Transverse colon (tissue), 4 donors: ENCODE results near the gene ERGIC1. TPM values are rescaled to one million over a fixed set of nuclear protein-coding genes. Genes with fewer than 3 reads are reported as not detected.
A peak's percentile ranks its signal among the peaks of the same experiment; 100 is the strongest.
"Not testable (repeated sequence)": the region's sequence is repeated elsewhere in the genome, so short reads cannot be mapped to it uniquely, and the experiment has no call there.

Experiments used
- DNase-seq: peaks from one replicate; pipeline ENCODE4 v3.0.0-alpha.2; 2019
- H3K27ac ChIP-seq, 4 donors: fragments of 200-600 bp; sonication (generic); 2 replicates each; pipeline ENCODE4 v1.5.1; 2016 to 2018; ENCODE audit warnings: inconsistent platforms in 4 of 4
- H3K27me3 ChIP-seq: fragments of 200-600 bp; sonication (generic); 2 replicates; pipeline ENCODE4 v1.5.1; 2017; ENCODE audit warnings: inconsistent platforms
- H3K36me3 ChIP-seq, 4 donors: fragments of 200-600 bp; sonication (generic); 2 replicates each; pipeline ENCODE4 v1.5.1; 2017 to 2019; ENCODE audit warnings: inconsistent platforms in 4 of 4
- H3K4me1 ChIP-seq, 4 donors: fragments of 200-600 bp; sonication (generic); 2 replicates each; pipeline ENCODE4 v1.5.1; 2017 to 2020; ENCODE audit warnings: inconsistent platforms in 4 of 4
- H3K4me3 ChIP-seq, 4 donors: fragments of 200-600 bp; sonication (generic); 1 replicate in 1 of 4; 2 replicates in 3 of 4; pipeline versions ENCODE4 v1.5.1 to v1.6.1; 2017 to 2019; ENCODE audit warnings: inconsistent platforms in 4 of 4
- H3K9me3 ChIP-seq, 2 donors: fragments of 200-600 bp; sonication (generic); 2 replicates each; pipeline ENCODE4 v1.5.1; 2017 to 2019; ENCODE audit warnings: inconsistent platforms in 2 of 2
- EP300 ChIP-seq: sonication (generic); formaldehyde crosslinking; IDR thresholded peaks from one replicate; pipeline ENCODE4 v1.6.1; 2017; ENCODE audit warnings: antibody characterized with exemption, low read depth
- POLR2A ChIP-seq: fragments of 450-650 bp; IDR thresholded peaks from one replicate; pipeline ENCODE4 v1.6.1; 2016; ENCODE audit warnings: antibody characterized with exemption, mild to moderate bottlenecking, moderate library complexity
- POLR2AphosphoS5 ChIP-seq, 3 donors: sonication (generic); formaldehyde crosslinking; IDR thresholded peaks; one replicate each; pipeline ENCODE4 v1.6.1; 2016; ENCODE audit warnings: antibody characterized with exemption in 3 of 3
- WGBS, 2 donors: methylation state at CpG; one replicate each; pipeline ENCODE4 v1.1.5; 2018; ENCODE audit warnings: low coverage in 1 of 2; 5-methylcytosine and 5-hydroxymethylcytosine counted together
- in situ Hi-C, 4 donors: fragments of 200-750 bp; cut with MboI; loops; one replicate each; pipeline versions ENCODE4 v1.15.0 to v1.15.1; 2017; ENCODE audit warnings: low sequenced_read_pairs in 3 of 4, low pct_ligation_motif_present in 1 of 4, low pct_unique_long_range_greater_than_20kb in 1 of 4
- intact Hi-C: fragments of 100-400 bp; cut with DNase I; formaldehyde crosslinking; loops from one replicate; pipeline ENCODE4 v1.15.1; 2023; ENCODE audit warnings: low total_unique reads
- total RNA-seq, 4 donors: library from RNA; depleted of rRNA; stranded (reverse); fragments of >200 nt; gene quantifications; one replicate each; pipeline ENCODE4 v1.1.0, GENCODE V29; 2016
- TF ChIP-seq, protein P1 (sequence below), 5 experiments: fragments of 200-600 bp in 3 of 5; fragments of 450-650 bp in 2 of 5; sonication (generic) in 3 of 5; IDR thresholded peaks; 1 replicate in 2 of 5; 2 replicates in 3 of 5; pipeline ENCODE4 v1.5.1; 2016 to 2017; ENCODE audit warnings: antibody characterized with exemption in 5 of 5, inconsistent platforms in 3 of 5, mild to moderate bottlenecking in 2 of 5, moderate library complexity in 1 of 5

The ERGIC1 gene
- total RNA-seq, 4 donors from 2014 or later: 125 to 252 (median 184) TPM

DNA sequence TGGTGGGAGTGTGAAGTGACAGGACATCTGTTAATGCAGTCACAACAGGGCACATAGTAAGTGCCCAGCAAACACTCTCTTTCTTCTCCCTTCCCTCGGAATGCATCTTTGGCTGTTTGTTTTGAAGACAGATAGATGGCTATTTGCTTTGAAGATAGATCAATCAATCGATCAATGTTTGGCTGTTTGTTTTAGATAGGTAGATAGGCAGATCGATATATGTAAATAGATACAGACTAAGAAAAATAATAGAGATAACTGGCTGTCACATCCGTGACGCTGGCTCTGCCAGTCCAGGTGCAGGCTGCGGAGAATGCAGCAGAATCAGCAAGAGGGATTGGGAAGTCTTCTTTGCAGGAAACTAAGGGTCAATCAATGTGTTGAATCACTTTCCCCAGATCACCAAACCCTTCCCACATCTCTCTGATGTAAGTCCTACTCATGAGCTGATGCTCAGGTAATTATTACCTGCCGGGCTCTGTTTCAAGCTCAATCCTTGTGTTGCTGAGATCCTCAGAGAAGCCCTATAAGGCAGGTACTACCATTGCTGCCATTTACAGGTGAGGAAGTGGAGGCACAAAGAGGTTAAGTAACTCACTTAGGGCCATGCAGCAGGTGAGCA, 60.8 kb downstream of the ERGIC1 start:
- in situ Hi-C loops (no loop called here), intact Hi-C loops (no loop called here)
- 91 to 94% methylated on average over 6 to 7 of the region's 7 CpGs for WGBS, 2 donors
- no peaks in the 10 kb centered on the region for H3K9me3 ChIP-seq
- H3K4me3 ChIP-seq: no peak overlapping the region
- H3K4me1 ChIP-seq: peaks cover 13 to 34% (median 26%) of the 10 kb centered on the region in 4 donors
- no peaks in the 10 kb centered on the region for H3K27me3 ChIP-seq
- no peak for DNase-seq
- H3K27ac ChIP-seq: peak overlapping the region in 3 of 4 donors; percentile 94 to 95 (median 95)
- peaks cover 0 to 9% (median 2%) of the 10 kb centered on the region in 4 donors for H3K36me3 ChIP-seq
- no peak for TF ChIP-seq EP300
- TF ChIP-seq POLR2AphosphoS5 (IDR thresholded peaks at IDR 0.05): no peak
- TF ChIP-seq, protein P1, sequence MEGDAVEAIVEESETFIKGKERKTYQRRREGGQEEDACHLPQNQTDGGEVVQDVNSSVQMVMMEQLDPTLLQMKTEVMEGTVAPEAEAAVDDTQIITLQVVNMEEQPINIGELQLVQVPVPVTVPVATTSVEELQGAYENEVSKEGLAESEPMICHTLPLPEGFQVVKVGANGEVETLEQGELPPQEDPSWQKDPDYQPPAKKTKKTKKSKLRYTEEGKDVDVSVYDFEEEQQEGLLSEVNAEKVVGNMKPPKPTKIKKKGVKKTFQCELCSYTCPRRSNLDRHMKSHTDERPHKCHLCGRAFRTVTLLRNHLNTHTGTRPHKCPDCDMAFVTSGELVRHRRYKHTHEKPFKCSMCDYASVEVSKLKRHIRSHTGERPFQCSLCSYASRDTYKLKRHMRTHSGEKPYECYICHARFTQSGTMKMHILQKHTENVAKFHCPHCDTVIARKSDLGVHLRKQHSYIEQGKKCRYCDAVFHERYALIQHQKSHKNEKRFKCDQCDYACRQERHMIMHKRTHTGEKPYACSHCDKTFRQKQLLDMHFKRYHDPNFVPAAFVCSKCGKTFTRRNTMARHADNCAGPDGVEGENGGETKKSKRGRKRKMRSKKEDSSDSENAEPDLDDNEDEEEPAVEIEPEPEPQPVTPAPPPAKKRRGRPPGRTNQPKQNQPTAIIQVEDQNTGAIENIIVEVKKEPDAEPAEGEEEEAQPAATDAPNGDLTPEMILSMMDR (IDR thresholded peaks at IDR 0.05): no peak
- TF ChIP-seq POLR2A: no peak

DNA sequence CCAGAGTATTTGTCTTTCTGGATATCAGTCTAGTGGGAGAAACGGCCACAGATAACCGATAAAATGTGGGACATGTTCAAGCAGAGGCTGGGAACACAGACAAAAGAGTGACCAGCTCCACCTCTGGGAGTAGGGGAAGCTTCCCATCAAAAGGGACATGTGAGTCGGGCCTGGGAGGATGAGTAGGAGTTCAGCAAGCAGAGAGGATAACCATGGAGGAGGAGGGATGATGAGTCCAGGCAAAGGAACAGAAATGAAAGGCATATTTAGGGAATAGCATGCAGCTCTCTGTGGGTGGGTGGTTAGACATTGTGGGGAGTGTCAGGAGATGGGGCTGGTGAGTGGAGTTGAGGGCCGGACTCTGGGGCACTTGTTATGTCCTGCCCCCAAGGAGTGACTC, 61.5 kb downstream of the ERGIC1 start:
- H3K9me3 ChIP-seq: no peaks in the 10 kb centered on the region
- in situ Hi-C loops: no loop called here
- peaks cover 0 to 3% (median under 1%) of the 10 kb centered on the region in 4 donors for H3K36me3 ChIP-seq
- TF ChIP-seq EP300: no peak
- no peak for TF ChIP-seq POLR2A
- no peak for TF ChIP-seq POLR2AphosphoS5 (IDR thresholded peaks at IDR 0.05)
- TF ChIP-seq, protein P1 (IDR thresholded peaks at IDR 0.05): no peak
- H3K4me3 ChIP-seq: no peak overlapping the region
- intact Hi-C loops: no loop called here
- no peak for DNase-seq
- peak overlapping the region; percentile 87 to 95 (median 94) for H3K27ac ChIP-seq
- no peaks in the 10 kb centered on the region for H3K27me3 ChIP-seq
- peaks cover 13 to 34% (median 26%) of the 10 kb centered on the region in 4 donors for H3K4me1 ChIP-seq
- 87 to 93% methylated on average over 3 to 4 of the region's 4 CpGs for WGBS, 2 donors

DNA sequence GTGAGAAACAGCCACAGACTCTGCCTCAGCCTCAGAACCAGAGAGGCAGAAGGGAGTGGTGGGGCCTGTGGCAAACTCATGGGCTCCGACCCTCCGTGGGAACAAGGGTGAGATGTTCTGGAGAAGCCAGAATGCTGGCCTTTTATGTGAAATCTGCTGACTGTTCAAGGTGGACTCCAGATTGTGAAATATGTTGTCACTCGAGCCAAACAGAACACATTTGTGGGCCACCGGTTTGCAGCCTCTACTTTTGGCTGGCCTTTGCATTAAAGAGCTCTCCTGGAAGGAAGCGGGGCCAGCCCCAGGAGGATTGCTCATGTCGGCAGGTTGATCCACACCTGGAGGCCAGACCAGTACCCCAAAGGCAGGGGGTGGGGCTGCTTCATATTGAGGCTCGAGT, 62.4 kb downstream of the ERGIC1 start:
- peak overlapping the region; percentile 87 to 95 (median 94) for H3K27ac ChIP-seq
- peaks cover 0 to 3% (median 0%) of the 10 kb centered on the region in 4 donors for H3K36me3 ChIP-seq
- H3K9me3 ChIP-seq: no peaks in the 10 kb centered on the region
- intact Hi-C loops: no loop called here
- no peak overlapping the region for H3K4me3 ChIP-seq
- H3K4me1 ChIP-seq: peaks cover 12 to 30% (median 26%) of the 10 kb centered on the region in 4 donors
- H3K27me3 ChIP-seq: no peaks in the 10 kb centered on the region
- in situ Hi-C loops: no loop called here
- TF ChIP-seq POLR2AphosphoS5 (IDR thresholded peaks at IDR 0.05) (no peak), EP300 (no peak), POLR2A (no peak)
- TF ChIP-seq, protein P1 (IDR thresholded peaks at IDR 0.05): no peak
- no peak for DNase-seq
- WGBS, 2 donors: 79 to 93% methylated on average over 3 to 7 of the region's 7 CpGs

DNA sequence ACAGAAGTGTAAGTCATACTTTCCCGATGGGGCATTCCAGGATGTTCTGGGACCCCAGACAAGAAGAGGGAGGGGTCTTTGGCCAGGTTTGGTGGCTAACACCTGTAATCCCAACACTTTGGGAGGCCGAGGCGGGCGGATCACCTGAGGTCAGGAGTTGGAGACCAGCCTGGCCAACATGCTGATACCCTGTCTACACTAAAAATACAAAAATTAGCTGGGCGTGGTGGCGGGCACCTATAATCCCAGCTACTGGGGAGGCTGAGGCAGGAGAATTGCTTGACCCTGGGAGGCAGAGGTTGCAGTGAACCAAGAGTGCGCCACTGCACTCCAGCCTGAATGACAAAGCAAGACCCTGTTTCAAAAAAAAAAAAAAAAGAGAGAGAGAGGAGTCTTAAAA, 63.0 kb downstream of the ERGIC1 start:
- intact Hi-C loops: not testable (repeated sequence)

More for the DNA sequence above, 63.0 kb downstream of the ERGIC1 start:
- H3K27ac ChIP-seq: peak overlapping the region; percentile 87 to 95 (median 94)
- H3K27me3 ChIP-seq, H3K4me3 ChIP-seq, H3K9me3 ChIP-seq, H3K36me3 ChIP-seq, in situ Hi-C loops, DNase-seq: not testable (repeated sequence)
- H3K4me1 ChIP-seq: peaks cover 11 to 30% (median 25%) of the 10 kb centered on the region in 4 donors
- WGBS, 2 donors: 85 to 93% methylated on average over 2 to 7 of the region's 7 CpGs
